SIG-M5 treated with dmso at 0.1 percent for 504 hours (cell line): ENCODE data around the gene GPN2.
A peak's percentile ranks its signal among the peaks of the same experiment; 100 is the strongest.
"Not testable (repeated sequence)": the region's sequence is repeated elsewhere in the genome, so short reads cannot be mapped to it uniquely, and the experiment has no call there.

Experiments used
- DNase-seq: peaks from one replicate; lab custom pipeline; 2025; ENCODE audit not compliant: unreplicated experiment; lab: John Stamatoyannopoulos, UW

GPN2 gene

DNA sequence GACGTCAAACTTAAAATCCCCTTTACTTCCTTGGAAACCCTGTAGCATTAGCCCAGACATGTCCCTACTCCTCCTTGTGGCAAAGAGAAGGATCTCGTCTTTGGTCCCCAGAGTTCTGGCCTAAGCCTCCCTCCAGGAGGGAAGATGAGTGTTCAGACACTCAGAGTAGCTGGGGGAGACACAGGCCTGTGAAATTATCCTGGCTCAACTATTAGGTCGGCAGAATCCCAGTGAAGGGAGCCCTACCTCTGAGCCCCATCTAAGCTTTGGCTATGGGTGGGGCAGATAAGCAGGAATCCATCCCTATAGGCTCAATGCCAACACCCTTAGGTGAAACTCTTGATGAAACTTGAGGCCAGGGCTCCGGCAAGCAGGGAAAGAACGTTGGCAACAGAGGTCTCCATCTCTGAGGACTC is 28.8 kb downstream of the GPN2 start:
- DNase-seq: no peak

DNA sequence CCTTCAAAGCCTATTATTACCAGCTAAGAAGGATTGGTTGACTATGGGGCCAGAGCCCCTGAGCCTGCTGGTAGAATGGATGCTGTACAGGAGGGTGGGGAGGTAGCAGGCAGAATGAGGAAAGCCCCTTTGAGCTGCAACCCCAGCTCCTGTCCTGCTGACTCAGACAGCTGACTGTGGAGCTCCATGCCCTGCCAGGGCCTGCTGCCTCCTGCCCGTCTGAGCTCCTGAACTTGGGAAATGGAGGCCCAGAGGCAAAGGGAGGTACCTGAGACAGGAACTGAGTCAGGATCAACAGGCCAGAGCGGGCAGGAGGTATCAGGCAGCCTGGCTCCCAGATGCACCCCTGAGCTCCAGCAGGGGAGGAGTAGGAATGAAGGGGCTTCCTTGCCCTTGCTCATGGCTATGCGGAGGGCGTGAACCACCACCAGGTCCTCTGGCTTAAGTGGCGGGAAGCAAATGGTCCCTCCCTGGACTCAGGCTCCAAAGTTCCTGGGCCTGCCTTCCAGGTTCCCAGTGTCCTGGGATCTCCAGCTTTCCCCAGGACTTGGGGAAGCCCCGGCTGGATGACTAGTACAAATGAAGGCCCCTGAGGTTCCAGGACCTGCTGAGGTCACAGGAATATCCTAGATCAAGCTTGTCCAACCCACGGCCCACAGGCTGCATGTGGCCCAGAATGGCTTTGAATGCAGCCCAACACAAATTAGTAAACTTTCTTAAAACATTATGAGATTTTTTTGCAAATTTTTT is 31.0 kb downstream of the GPN2 start:
- no peak for DNase-seq

- DNase-seq: no peak
Observed at GRCh38 chr1:26858160-26858559, 31.9 kb downstream of the GPN2 start.

GRCh38 chr1:26857473-26858060 is 32.5 kb downstream of the GPN2 start:
- DNase-seq: no peak

- DNase-seq: peak; percentile 20
Observed at GRCh38 chr1:26856604-26857469, 33.2 kb downstream of the GPN2 start.

DNA sequence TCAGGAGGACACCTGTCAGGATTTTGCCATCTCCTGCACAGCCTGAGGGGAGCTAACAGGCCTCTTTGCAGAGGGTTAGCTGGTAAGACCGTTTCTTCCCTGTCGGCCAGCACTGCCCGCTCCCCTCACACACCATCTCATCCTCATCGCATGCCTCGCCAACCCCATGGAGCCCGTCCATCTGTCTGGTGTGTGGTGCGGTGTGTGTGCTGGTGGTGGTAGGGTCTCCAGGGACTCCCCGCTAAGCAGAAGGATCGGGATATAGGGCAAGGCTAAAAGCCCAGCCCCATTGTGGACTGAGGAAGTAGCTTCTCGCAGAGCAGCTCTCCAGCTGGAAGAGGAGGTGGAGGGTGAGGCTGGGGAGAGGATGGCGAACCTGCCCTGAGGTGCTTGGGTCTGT is 33.9 kb downstream of the GPN2 start:
- DNase-seq: no peak

DNA sequence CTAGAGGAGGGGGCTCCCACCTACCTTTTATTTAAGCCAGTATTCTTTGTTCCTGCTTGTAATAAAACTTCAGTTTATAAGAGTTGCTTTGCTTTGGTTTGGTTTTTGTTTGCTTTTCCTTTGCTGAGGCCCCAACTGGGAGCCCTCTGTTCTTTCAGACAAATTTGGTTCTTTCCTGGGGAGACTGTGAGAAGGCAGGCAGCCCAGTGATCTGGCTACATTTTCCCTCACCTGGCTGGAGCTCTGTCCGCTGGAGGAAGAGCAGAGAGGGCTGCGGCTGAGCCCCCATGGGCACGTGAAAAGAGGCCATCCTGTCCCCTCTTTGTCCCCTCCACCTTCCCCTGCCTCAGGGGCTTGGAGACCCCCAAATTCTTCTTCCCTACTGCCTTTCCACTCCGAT is 34.4 kb downstream of the GPN2 start:
- no peak for DNase-seq

- DNase-seq: no peak
Observed at GRCh38 chr1:26854906-26855305, 35.2 kb downstream of the GPN2 start.

GRCh38 chr1:26853600-26853999 is 36.5 kb downstream of the GPN2 start:
- no peak for DNase-seq

DNA sequence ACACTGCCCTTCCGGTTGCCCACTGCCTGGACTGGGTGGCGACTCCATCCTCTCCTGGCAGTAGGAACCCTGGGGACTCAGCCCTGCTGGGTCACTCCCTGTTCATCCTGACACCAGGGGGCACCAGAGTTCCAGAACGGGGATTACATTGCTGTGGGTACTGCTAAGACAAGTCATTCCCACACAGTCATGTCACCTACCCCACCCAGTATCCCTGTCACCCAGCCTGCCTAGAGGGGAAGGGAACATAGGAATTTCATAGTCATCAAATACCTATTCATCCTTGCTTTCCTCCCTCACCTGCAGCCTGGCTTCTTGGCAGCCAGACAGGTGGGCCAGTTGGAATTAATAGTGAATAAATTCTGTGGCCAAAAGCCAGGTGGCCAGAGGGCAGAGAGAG is 36.9 kb downstream of the GPN2 start:
- peak; percentile 73 for DNase-seq

DNA sequence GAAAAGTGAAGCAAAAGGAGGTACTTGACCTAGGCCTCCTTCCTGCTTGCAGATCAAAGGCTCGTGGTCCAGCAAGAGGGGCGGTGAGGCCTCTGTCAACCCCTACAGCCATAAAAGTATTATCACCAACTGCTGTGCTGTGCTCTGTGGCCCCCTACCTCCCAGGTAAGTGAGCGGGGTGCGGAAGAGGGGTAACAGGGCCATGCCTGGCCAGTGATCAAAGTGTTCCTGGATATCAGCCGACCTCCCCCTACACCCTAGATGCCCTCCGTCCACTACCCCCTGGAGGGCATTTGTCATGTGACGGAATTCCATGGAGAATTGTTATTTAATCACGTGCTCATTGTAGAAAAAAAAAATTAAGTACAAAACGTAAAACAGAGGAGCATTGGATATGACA is 37.4 kb downstream of the GPN2 start:
- no peak for DNase-seq

DNA sequence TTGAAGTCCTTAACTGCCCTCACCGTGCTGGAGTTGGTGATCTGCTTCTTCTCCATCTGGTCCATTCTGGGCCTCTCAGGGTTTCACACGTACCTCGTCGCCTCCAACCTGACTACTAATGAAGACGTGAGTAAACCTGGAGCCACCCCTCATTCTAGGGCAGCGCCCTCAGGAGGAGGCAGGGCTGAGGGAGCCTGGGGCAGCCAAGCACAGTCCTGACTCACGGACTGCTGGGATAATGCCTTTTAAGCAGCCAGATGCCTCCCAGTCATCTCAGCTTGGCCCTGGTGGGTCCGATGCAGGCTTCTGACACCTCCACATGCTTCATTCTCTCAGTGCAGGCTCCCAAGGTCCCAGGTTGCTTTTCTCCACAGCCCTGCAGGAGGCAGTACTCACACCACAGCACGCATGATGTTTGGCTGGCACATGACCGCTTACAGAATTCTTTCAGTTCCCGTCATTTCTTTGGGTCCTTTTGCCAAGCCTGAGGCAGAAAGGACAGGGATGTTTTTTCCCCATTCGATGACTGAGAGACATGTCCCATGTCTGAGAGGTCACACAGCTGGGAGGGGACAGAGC is 38.9 kb downstream of the GPN2 start:
- DNase-seq: no peak

- DNase-seq: no peak
Observed at GRCh38 chr1:26848941-26849774, 40.9 kb downstream of the GPN2 start.

GRCh38 chr1:26848499-26848898 is 41.6 kb downstream of the GPN2 start:
- no peak for DNase-seq

DNA sequence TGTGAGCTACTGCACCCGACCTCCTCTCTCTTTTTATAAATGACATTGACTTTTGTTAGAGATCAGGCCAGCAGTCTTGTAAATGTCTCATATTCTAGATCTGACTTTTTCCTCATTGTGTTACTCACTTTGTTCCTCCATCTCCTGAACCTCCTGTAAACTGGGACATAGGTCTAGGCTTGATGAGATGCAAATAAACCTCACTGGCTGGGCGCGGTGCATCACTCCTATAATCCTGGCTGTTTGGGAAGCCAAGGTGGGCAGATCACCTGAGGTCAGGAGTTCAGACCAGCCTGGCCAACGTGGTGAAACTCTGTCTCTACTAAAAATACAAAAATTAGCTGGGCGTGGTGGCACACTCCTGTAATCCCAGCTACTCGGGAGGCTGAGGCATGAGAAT is 42.3 kb downstream of the GPN2 start:
- not testable (repeated sequence) for DNase-seq

DNA sequence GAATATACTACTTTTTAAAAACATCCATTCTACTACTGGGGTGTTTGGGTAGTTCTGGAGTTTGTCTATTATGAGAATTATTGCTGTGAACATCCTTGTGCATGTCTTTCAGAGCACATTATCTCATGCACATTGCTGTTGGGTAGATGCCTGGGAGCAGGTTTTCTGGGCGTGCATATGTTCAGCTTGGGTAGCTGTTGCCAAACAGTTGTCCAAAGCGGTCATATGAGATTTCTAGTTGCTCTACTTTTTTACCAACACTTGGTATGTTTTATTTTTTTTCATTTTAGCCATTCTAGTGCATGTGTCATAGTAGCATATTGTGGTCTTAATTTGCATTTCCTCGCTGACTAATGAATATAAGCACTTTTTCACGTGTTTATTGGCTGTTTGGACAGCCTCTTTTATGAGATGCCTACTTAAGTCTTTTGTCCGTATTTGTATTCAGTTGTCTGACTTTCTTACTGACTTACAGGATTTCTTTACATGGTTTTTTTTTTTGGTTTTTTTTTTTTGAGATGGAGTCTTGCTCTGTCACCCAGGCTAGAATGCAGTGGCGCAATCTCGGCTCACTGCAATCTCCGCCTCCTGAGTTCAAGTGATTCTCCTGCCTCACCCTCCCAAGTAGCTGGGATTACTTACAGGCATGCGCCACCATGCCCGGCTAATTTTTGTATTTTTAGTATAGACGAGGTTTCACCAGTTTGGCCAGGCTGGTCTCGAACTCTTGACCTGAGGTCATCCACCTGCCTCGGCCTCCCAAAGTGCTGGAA is 45.5 kb downstream of the GPN2 start:
- DNase-seq: no peak

- DNase-seq: no peak
Observed at GRCh38 chr1:26839779-26840178, 50.3 kb downstream of the GPN2 start.

DNA sequence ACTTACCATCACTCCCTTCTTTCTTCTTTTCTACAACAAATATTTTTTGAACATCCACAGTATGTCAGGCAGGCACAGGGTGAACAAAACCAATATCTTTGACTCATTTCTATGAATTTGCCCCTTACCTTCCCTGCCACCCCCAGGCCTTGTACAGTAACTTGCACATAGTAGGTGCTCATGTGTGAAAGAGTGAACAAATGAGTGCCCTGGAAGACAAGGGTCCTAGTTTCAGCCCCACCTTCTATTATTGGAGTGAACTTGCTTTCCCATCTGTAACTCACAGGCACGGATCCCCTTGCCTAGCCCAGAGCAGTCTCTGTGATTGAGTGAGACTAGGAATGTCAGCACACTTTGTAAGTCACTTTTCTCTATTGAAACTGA is 50.8 kb downstream of the GPN2 start:
- no peak for DNase-seq

- no peak for DNase-seq
Observed at GRCh38 chr1:26838474-26839338, 51.4 kb downstream of the GPN2 start.
